Activated B cell treated with CpG ODN at 0.5 μM for 24 hours (primary cell): ENCODE data around the gene MYB. TPM values are rescaled to one million over a fixed set of nuclear protein-coding genes. Genes with fewer than 3 reads are reported as not detected.

ENCODE experiments used
- ATAC-seq: fragments of 200-7000 bp; cut with Tn5 transposase; one replicate; pipeline ENCODE4 v1.10.0; 2021; ENCODE audit warnings: low read depth, mild to moderate bottlenecking, moderate library complexity
- CTCF ChIA-PET: fragments of 350-600 bp; sonication (Branson Sonifier 250); formaldehyde crosslinking; loops from one replicate; lab custom pipeline; 2021; ENCODE audit warnings: antibody characterized with exemption; lab: Charles Lee
- POLR2A ChIA-PET: fragments of 350-600 bp; sonication (Branson Sonifier 250); formaldehyde crosslinking; loops from one replicate; lab custom pipeline; 2021; ENCODE audit warnings: antibody characterized with exemption; lab: Charles Lee
- DNase-seq: peaks from one replicate; pipeline ENCODE4 v3.0.0; 2022
- H3K27ac Mint-ChIP-seq: one replicate; pipeline ENCODE4 v1.8.0; 2020; ENCODE audit warnings: mixed read lengths
- H3K27me3 Mint-ChIP-seq: one replicate; pipeline ENCODE4 v1.8.0; 2021; ENCODE audit warnings: mixed read lengths
- H3K36me3 Mint-ChIP-seq: one replicate; pipeline ENCODE4 v1.8.0; 2021; ENCODE audit warnings: low read depth, mixed read lengths
- H3K4me1 Mint-ChIP-seq: one replicate; pipeline ENCODE4 v1.8.0; 2021; ENCODE audit warnings: mixed read lengths
- H3K4me3 Mint-ChIP-seq: one replicate; pipeline ENCODE4 v1.8.0; 2020; ENCODE audit warnings: mild to moderate bottlenecking, mixed read lengths
- H3K9me3 Mint-ChIP-seq: one replicate; pipeline ENCODE4 v1.8.0; 2020; ENCODE audit warnings: mixed read lengths
- intact Hi-C: fragments of 100-400 bp; cut with micrococcal nuclease; formaldehyde crosslinking; loops from one replicate; pipeline ENCODE4 v1.15.1; 2024
- total RNA-seq: library from RNA; stranded (reverse); gene quantifications from 2 replicates; pipeline ENCODE4 v1.2.3, GENCODE V29; 2022
- TF ChIP-seq, protein P1 (sequence below): fragments of 200-600 bp; IDR thresholded peaks from one replicate; pipeline ENCODE4 v1.8.0; 2022; ENCODE audit warnings: antibody characterized with exemption, mild to moderate bottlenecking

Gene MYB
- total RNA-seq, 1 donor from 2014 or later: 3.2 TPM

DNA sequence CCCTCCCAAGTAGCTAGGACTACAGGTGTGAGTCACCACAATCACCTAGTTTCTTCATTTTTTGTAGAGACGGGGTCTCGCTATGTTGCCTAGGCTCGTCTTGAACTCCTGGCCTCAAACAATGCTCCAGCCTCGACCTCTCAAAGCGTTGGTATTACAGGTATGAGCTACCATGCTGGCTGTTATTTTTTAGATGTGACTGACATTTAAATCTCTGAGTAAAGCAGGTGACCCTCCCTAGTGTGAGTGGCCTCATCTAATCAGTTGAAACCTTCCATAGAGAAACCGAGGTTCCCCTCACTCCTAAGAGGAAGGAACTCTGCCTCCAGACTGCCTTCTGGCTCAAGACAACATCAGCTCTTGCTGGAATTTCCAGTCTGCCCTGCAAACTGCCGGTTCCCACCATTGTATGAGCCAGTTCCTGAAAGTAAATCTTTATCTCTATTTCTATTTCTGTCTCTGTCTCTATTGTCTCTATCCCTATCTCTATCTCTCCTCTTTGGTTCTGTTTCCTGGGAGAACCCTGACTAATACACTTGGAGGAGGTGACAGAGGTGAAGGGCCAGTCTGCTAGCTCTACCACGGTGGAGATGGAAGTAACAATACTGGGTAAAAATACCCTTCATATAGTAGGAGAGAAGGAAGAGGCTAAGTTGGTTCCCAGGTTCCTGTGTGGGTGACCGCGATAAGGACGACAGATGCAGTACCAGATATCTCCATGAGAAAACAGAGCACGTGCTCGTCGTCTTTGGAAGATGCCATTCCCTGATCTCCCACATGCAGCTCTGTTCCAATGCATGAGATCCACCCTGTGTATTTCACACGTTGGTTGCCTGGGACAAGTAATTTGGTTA is 81.0 kb downstream of the MYB start:
- peaks cover 5% of the 10 kb centered on the region for H3K4me1 Mint-ChIP-seq
- ATAC-seq: no peak
- intact Hi-C loops: no loop called here
- ChIA-PET POLR2A (no interaction called here), CTCF (no interaction called here)
- no peak overlapping the region for H3K4me3 Mint-ChIP-seq
- H3K27ac Mint-ChIP-seq: no peak overlapping the region
- TF ChIP-seq, protein P1, sequence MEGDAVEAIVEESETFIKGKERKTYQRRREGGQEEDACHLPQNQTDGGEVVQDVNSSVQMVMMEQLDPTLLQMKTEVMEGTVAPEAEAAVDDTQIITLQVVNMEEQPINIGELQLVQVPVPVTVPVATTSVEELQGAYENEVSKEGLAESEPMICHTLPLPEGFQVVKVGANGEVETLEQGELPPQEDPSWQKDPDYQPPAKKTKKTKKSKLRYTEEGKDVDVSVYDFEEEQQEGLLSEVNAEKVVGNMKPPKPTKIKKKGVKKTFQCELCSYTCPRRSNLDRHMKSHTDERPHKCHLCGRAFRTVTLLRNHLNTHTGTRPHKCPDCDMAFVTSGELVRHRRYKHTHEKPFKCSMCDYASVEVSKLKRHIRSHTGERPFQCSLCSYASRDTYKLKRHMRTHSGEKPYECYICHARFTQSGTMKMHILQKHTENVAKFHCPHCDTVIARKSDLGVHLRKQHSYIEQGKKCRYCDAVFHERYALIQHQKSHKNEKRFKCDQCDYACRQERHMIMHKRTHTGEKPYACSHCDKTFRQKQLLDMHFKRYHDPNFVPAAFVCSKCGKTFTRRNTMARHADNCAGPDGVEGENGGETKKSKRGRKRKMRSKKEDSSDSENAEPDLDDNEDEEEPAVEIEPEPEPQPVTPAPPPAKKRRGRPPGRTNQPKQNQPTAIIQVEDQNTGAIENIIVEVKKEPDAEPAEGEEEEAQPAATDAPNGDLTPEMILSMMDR: no peak
- no peaks in the 10 kb centered on the region for H3K9me3 Mint-ChIP-seq
- DNase-seq: no peak
- H3K36me3 Mint-ChIP-seq: no peaks in the 10 kb centered on the region
- H3K27me3 Mint-ChIP-seq: no peaks in the 10 kb centered on the region

GRCh38 chr6:135265278-135265677 is 84.2 kb downstream of the MYB start:
- CTCF ChIA-PET: no interaction called here
- intact Hi-C loops: no loop called here
- Mint-ChIP-seq H3K4me3 (no peak overlapping the region), H3K9me3 (no peaks in the 10 kb centered on the region), H3K27ac (no peak overlapping the region), H3K4me1 (peaks cover 15% of the 10 kb centered on the region), H3K27me3 (no peaks in the 10 kb centered on the region), H3K36me3 (no peaks in the 10 kb centered on the region)
- ATAC-seq: no peak
- TF ChIP-seq, protein P1: no peak
- DNase-seq: no peak
- POLR2A ChIA-PET: no interaction called here

- ChIA-PET POLR2A (no interaction called here), CTCF (no interaction called here)
- Mint-ChIP-seq H3K4me1 (peaks cover 18% of the 10 kb centered on the region), H3K9me3 (no peaks in the 10 kb centered on the region), H3K27me3 (no peaks in the 10 kb centered on the region), H3K36me3 (no peaks in the 10 kb centered on the region), H3K4me3 (no peak overlapping the region), H3K27ac (no peak overlapping the region)
- intact Hi-C loops: no loop called here
- TF ChIP-seq, protein P1: no peak
- DNase-seq (no peak), ATAC-seq (no peak)
Observed at GRCh38 chr6:135266675-135267074, 85.6 kb downstream of the MYB start.

GRCh38 chr6:135267085-135267484 is 86.0 kb downstream of the MYB start:
- no peak for ATAC-seq
- intact Hi-C loops: no loop called here
- no peaks in the 10 kb centered on the region for H3K9me3 Mint-ChIP-seq
- TF ChIP-seq, protein P1: no peak
- H3K36me3 Mint-ChIP-seq: no peaks in the 10 kb centered on the region
- H3K27ac Mint-ChIP-seq: no peak overlapping the region
- H3K27me3 Mint-ChIP-seq: no peaks in the 10 kb centered on the region
- ChIA-PET POLR2A (no interaction called here), CTCF (no interaction called here)
- no peak for DNase-seq
- no peak overlapping the region for H3K4me3 Mint-ChIP-seq
- H3K4me1 Mint-ChIP-seq: peaks cover 18% of the 10 kb centered on the region

GRCh38 chr6:135268263-135268662 is 87.2 kb downstream of the MYB start:
- DNase-seq: no peak
- Mint-ChIP-seq H3K4me1 (peaks cover 18% of the 10 kb centered on the region), H3K36me3 (no peaks in the 10 kb centered on the region), H3K27me3 (no peaks in the 10 kb centered on the region), H3K4me3 (no peak overlapping the region), H3K27ac (no peak overlapping the region), H3K9me3 (no peaks in the 10 kb centered on the region)
- CTCF ChIA-PET: no interaction called here
- TF ChIP-seq, protein P1: no peak
- POLR2A ChIA-PET: no interaction called here
- intact Hi-C loops: no loop called here
- no peak for ATAC-seq
